Panc1 (cell line): ENCODE data around the gene DPPA4. TPM values are rescaled to one million over a fixed set of nuclear protein-coding genes. Genes with fewer than 3 reads are reported as not detected.

Experiments
- ATAC-seq: fragments of 200-7000 bp; cut with Tn5 transposase; 2 replicates; pipeline ENCODE4 v1.9.1; 2020; ENCODE audit warnings: mild to moderate bottlenecking, moderate library complexity
- BruUV-seq: library from RNA; stranded (reverse); fragments of 400-500 nt; replicated peaks from 2 replicates; lab custom pipeline; 2021; lab: Mats Ljungman, UMichigan
- CTCF ChIA-PET: fragments of 300-600 bp; sonication (Branson Sonifier 250); formaldehyde crosslinking; loops from one replicate; lab custom pipeline; 2022; ENCODE audit warnings: antibody characterized with exemption; lab: Charles Lee
- POLR2A ChIA-PET: fragments of 300-600 bp; sonication (Branson Sonifier 250); formaldehyde crosslinking; loops from one replicate; lab custom pipeline; 2022; ENCODE audit warnings: antibody characterized with exemption; lab: Charles Lee
- DNase-seq: peaks from one replicate; pipeline ENCODE4 v3.0.0-alpha.2; 2010; ENCODE audit warnings: low read depth, low spot score
- H3K27ac ChIP-seq: 2 replicates; pipeline ENCODE4 v1.5.1; 2011; ENCODE audit warnings: mild to moderate bottlenecking, low read length, inconsistent platforms
- H3K27me3 ChIP-seq: fragments of 200-500 bp; sonication (Bioruptor generic); 2 replicates; pipeline ENCODE4 v1.6.0; 2014; ENCODE audit warnings: low read length, inconsistent platforms; ENCODE audit not compliant: control insufficient read depth, insufficient read depth
- H3K36me3 ChIP-seq: fragments of 200-500 bp; sonication (Bioruptor generic); 2 replicates; pipeline ENCODE4 v1.5.1; 2014; ENCODE audit warnings: inconsistent platforms, mild to moderate bottlenecking, low read length, moderate library complexity; ENCODE audit not compliant: control insufficient read depth, insufficient read depth
- H3K4me1 ChIP-seq: 2 replicates; pipeline ENCODE4 v1.5.1; 2011; ENCODE audit warnings: inconsistent platforms, mild to moderate bottlenecking, low read length, moderate library complexity; ENCODE audit not compliant: control insufficient read depth, insufficient read depth
- H3K4me3 ChIP-seq, 2 experiments: 2 replicates each; pipeline ENCODE4 v1.5.1; 2011 to 2012; ENCODE audit warnings: low read depth in 2 of 2, low read length in 2 of 2, mild to moderate bottlenecking in 2 of 2, inconsistent platforms in 1 of 2, moderate library complexity in 1 of 2
- H3K9me3 ChIP-seq: fragments of 200-500 bp; sonication (Bioruptor generic); 2 replicates; pipeline ENCODE4 v1.5.1; 2014; ENCODE audit warnings: low read depth, mild to moderate bottlenecking, inconsistent platforms, low read length, moderate library complexity; ENCODE audit not compliant: control insufficient read depth, insufficient read depth
- CTCF ChIP-seq: fragments of 450-650 bp; IDR thresholded peaks from 2 replicates; pipeline ENCODE4 v1.5.1; 2017; ENCODE audit warnings: mild to moderate bottlenecking
- POLR2AphosphoS5 ChIP-seq: IDR thresholded peaks from 2 replicates; pipeline ENCODE4 v1.6.1; 2012; ENCODE audit warnings: mild to moderate bottlenecking, low read depth, low read length, moderate library complexity
- REST ChIP-seq, 2 experiments: IDR thresholded peaks; 2 replicates each; pipeline ENCODE4 v1.6.1; 2011 to 2012; ENCODE audit warnings: low read depth in 2 of 2, control low read depth in 1 of 2, low read length in 1 of 2, mild to moderate bottlenecking in 1 of 2, moderate library complexity in 1 of 2; ENCODE audit not compliant: insufficient read depth in 1 of 2
- SIN3A ChIP-seq: IDR thresholded peaks from 2 replicates; pipeline ENCODE4 v1.6.1; 2012; ENCODE audit warnings: low read depth, mild to moderate bottlenecking, low read length, moderate library complexity, borderline replicate concordance; ENCODE audit not compliant: insufficient read depth
- TCF7L2 ChIP-seq: IDR thresholded peaks from 2 replicates; pipeline ENCODE4 v1.6.1; 2011; ENCODE audit warnings: mild to moderate bottlenecking, low read depth, low read length, inconsistent platforms
- in situ Hi-C: cut with HindIII; loops from 2 replicates; pipeline ENCODE4 v1.10.0; 2016; ENCODE audit warnings: low sequenced_read_pairs, low pct_unique_long_range_greater_than_20kb
- intact Hi-C: fragments of 100-400 bp; cut with micrococcal nuclease; formaldehyde crosslinking; loops from one replicate; pipeline ENCODE4 v1.10.0; 2022; ENCODE audit not compliant: unreplicated experiment
- total RNA-seq: library from RNA; stranded (reverse); gene quantifications from one replicate; pipeline ENCODE4 v1.2.1, GENCODE V29; 2021; ENCODE audit not compliant: unreplicated experiment

Gene DPPA4
- total RNA-seq, 1 experiment from 2014 or later: 0.26 TPM

- no peaks in the 10 kb centered on the region for H3K27me3 ChIP-seq
- H3K4me1 ChIP-seq: no peaks in the 10 kb centered on the region
- intact Hi-C loops: no loop called here
- TF ChIP-seq SIN3A (no peak), TCF7L2 (no peak), CTCF (no peak), POLR2AphosphoS5 (no peak), REST (IDR thresholded peaks at IDR 0.05; ENCODE audit: insufficient read depth in 1 of 2, low read depth in 2 of 2, low read length in 1 of 2) (no peak)
- no TSS peak for BruUV-seq
- H3K4me3 ChIP-seq: no peak overlapping the region
- no peak overlapping the region for H3K27ac ChIP-seq
- POLR2A ChIA-PET: no interaction called here
- DNase-seq: no peak
- no peak for ATAC-seq
- in situ Hi-C loops: no loop called here
- H3K36me3 ChIP-seq: no peaks in the 10 kb centered on the region
- H3K9me3 ChIP-seq: no peaks in the 10 kb centered on the region
- CTCF ChIA-PET: no interaction called here
These were observed 19.3 kb upstream of the DPPA4 start for GRCh38 chr3:109356442-109357155.

GRCh38 chr3:109355625-109356441 is 18.5 kb upstream of the DPPA4 start:
- intact Hi-C loops: no loop called here
- Histone ChIP-seq H3K27ac (no peak overlapping the region), H3K4me3 (no peak overlapping the region), H3K9me3 (no peaks in the 10 kb centered on the region), H3K4me1 (no peaks in the 10 kb centered on the region), H3K27me3 (no peaks in the 10 kb centered on the region), H3K36me3 (no peaks in the 10 kb centered on the region)
- POLR2A ChIA-PET: no interaction called here
- CTCF ChIA-PET: no interaction called here
- BruUV-seq: no TSS peak
- no peak for ATAC-seq
- DNase-seq: no peak
- in situ Hi-C loops: no loop called here
- TF ChIP-seq CTCF: no peak
- TF ChIP-seq SIN3A: no peak
- TF ChIP-seq REST (IDR thresholded peaks at IDR 0.05; ENCODE audit: insufficient read depth in 1 of 2, low read depth in 2 of 2, low read length in 1 of 2): no peak
- TF ChIP-seq POLR2AphosphoS5: no peak
- no peak for TF ChIP-seq TCF7L2
